Mesothelial cell of epicardium (in vitro differentiated cells): ENCODE measurements around the gene AGRN. TPM values are rescaled to one million over a fixed set of nuclear protein-coding genes. Genes with fewer than 3 reads are reported as not detected.
"Not testable (repeated sequence)": the region's sequence is repeated elsewhere in the genome, so short reads cannot be mapped to it uniquely, and the experiment has no call there.

Experiments
- DNase-seq, 2 experiments: peaks; one replicate each; pipeline ENCODE4 v3.0.0; 2021; ENCODE audit warnings: low spot score in 2 of 2; ENCODE audit not compliant: unreplicated experiment in 2 of 2
- H3K27ac Mint-ChIP-seq: 2 replicates; pipeline ENCODE4 v1.8.0; 2021; ENCODE audit warnings: mixed read lengths
- H3K27me3 Mint-ChIP-seq: 2 replicates; pipeline ENCODE4 v1.8.0; 2021; ENCODE audit warnings: low read depth, mixed read lengths
- H3K36me3 Mint-ChIP-seq: 2 replicates; pipeline ENCODE4 v1.8.0; 2021; ENCODE audit warnings: mixed read lengths
- H3K4me1 Mint-ChIP-seq: 2 replicates; pipeline ENCODE4 v1.8.0; 2021; ENCODE audit warnings: mixed read lengths
- H3K4me3 Mint-ChIP-seq: 2 replicates; pipeline ENCODE4 v1.8.0; 2021; ENCODE audit warnings: mild to moderate bottlenecking, moderate library complexity, mixed read lengths
- H3K9me3 Mint-ChIP-seq: 2 replicates; pipeline ENCODE4 v1.8.0; 2021; ENCODE audit warnings: mixed read lengths
- total RNA-seq: library from RNA; stranded (reverse); gene quantifications from 3 replicates; pipeline ENCODE4 v1.2.1, GENCODE V29; 2021
- TF ChIP-seq, protein P1 (sequence below): fragments of 200-600 bp; sonication (generic); IDR thresholded peaks from one replicate; pipeline ENCODE4 v1.5.0; 2021; ENCODE audit warnings: antibody characterized with exemption; ENCODE audit not compliant: unreplicated experiment

The AGRN gene
- total RNA-seq, 1 donor from 2014 or later: 514 TPM

DNA sequence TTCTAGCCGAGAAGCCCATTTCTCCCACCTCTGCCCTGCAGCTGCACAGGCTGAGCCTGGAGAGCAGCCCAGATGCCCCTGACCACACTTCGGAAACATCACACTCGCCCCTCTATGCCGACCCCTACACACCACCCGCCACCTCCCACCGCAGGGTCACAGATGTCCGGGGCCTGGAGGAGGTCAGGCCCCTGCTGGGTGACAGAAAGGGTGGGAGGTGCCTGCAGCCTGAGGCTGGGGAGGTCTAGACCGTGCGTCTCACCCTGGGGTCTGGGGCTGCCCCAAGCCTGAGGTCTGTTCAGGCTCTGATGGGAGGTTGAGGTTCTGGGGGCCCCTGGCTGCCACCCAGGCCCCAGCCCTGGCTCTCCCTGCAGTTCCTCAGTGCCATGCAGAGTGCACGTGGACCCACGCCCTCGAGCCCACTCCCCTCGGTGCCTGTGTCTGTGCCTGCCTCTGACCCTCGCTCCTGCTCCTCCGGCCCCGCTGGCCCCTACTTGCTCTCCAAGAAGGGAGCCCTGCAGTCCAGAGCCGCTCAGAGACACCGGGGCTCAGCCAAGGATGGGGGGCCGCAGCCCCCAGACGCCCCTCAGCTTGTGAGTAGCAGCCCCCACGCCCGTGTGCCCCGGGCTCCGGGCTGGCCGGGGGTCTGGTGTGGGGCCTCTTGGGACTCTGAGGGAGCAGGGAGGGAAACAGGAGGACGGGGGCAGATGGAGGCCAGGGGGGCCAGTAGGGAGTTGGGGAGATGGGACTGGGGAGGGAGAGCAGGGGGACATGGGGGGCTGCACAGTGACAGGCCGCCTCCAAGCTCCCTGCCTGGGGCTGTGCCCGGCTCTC lies 46.2 kb upstream of the AGRN start:
- H3K4me3 Mint-ChIP-seq: no peak overlapping the region

DNA sequence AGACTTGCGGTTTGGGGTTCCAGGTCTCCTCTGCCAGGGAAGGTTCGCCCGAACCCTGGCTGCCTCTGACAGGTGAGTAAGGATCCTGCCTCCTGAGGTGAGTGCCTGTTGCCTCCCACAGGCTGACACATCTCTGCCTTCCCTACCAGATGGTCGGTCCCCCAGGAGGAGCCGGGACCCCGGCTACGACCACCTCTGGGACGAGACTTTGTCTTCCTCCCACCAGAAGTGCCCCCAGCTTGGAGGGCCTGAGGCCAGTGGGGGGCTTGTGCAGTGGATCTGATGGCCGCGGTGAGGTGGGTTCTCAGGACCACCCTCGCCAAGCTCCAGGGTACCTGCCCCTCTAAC lies 45.7 kb upstream of the AGRN start:
- DNase-seq: no peak
- Mint-ChIP-seq H3K36me3 (peaks cover 6% of the 10 kb centered on the region), H3K27me3 (peaks cover 5% of the 10 kb centered on the region), H3K4me1 (peaks cover 14% of the 10 kb centered on the region), H3K27ac (no peak overlapping the region), H3K4me3 (no peak overlapping the region), H3K9me3 (peaks cover 3% of the 10 kb centered on the region)
- TF ChIP-seq, protein P1, sequence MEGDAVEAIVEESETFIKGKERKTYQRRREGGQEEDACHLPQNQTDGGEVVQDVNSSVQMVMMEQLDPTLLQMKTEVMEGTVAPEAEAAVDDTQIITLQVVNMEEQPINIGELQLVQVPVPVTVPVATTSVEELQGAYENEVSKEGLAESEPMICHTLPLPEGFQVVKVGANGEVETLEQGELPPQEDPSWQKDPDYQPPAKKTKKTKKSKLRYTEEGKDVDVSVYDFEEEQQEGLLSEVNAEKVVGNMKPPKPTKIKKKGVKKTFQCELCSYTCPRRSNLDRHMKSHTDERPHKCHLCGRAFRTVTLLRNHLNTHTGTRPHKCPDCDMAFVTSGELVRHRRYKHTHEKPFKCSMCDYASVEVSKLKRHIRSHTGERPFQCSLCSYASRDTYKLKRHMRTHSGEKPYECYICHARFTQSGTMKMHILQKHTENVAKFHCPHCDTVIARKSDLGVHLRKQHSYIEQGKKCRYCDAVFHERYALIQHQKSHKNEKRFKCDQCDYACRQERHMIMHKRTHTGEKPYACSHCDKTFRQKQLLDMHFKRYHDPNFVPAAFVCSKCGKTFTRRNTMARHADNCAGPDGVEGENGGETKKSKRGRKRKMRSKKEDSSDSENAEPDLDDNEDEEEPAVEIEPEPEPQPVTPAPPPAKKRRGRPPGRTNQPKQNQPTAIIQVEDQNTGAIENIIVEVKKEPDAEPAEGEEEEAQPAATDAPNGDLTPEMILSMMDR: no peak

More for the DNA sequence above, 46.2 kb upstream of the AGRN start:
- Mint-ChIP-seq H3K36me3 (peaks cover 6% of the 10 kb centered on the region), H3K4me1 (peaks cover 14% of the 10 kb centered on the region), H3K27ac (no peak overlapping the region), H3K9me3 (peaks cover 3% of the 10 kb centered on the region), H3K27me3 (peaks cover 11% of the 10 kb centered on the region)
- TF ChIP-seq, protein P1: no peak
- no peak for DNase-seq

DNA sequence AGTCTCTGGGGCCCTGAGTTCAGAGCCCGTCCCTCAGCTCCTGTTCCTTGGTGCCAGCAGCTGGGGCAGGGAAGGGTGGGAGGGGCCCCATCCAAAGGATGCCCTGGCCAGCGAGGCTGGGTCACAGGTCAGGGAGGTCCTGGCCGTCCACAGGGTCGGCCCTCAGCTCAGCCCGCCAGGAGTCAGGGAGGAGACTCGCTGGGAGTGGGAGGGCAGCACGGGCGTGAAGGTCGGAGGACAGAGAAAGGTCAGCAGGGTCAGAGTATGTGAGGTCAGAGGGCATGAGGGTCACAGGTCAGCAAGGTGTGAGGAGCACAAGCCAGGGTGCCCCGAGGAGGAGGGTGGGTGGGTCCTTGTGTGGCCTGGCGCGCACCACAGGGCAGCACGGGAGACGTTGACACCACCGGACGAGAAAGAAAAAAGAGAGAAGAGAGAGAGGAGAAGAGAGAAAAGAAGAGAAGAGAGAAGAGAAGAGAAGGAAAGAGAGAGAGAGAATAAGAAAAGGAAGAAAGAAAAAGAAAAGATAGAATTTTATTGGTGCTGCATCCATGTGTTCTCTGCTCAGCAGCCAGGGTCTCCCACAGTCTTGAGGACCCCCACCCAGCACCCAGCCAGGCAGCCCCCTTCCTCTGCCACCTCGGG lies 45.1 kb upstream of the AGRN start:
- Mint-ChIP-seq H3K4me1 (peaks cover 14% of the 10 kb centered on the region), H3K9me3 (peaks cover 3% of the 10 kb centered on the region), H3K27ac (no peak overlapping the region), H3K36me3 (peaks cover 6% of the 10 kb centered on the region), H3K4me3 (no peak overlapping the region), H3K27me3 (no peaks in the 10 kb centered on the region)
- TF ChIP-seq, protein P1: no peak
- no peak for DNase-seq

- Mint-ChIP-seq H3K27ac (peak overlapping the region; percentile 90), H3K36me3 (peaks cover 6% of the 10 kb centered on the region), H3K9me3 (peaks cover 3% of the 10 kb centered on the region), H3K4me3 (peak overlapping the region; percentile 59), H3K27me3 (no peaks in the 10 kb centered on the region), H3K4me1 (peaks cover 14% of the 10 kb centered on the region)
- DNase-seq: no peak
- TF ChIP-seq, protein P1: no peak
These were observed 44.6 kb upstream of the AGRN start for GRCh38 chr1:975365-975764.

DNA sequence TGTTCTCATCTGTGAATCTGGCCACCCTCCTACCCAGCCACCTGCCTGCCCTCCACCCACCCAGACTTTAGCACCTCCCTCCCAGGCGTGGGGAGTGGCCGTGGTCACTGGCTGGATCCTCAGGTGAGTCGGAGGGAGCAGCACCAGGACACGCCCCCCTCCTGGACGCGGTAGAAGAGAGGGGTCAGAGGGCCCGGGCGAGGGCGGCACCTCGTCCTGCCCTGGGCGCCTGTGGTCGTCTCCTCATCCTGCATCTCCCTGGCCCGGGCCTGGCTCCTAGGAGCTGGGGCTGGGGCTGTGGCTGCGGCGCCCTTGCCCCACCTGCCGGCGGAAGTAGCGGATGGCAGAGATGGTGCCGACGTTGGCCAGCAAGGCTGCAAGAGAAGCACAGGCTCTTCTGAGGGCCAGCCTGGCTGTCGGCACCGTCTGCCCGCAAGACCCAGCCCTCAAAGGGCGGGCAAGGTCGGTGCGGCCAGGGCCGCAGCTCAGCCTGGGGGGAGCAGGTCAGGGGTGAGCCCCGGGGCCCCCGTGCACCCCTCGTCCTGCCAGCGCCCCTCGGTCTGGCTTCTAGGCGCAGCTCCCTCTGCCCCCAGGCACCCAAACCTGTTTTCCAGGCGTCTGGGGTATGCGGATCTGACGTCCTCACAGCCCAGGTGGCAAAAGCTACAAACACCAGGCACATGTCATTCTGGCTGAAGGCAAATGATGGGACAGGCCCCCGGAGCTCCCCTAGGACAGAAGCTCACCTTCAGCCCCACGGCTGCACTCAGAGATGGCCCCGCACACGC lies 43.8 kb upstream of the AGRN start:
- H3K4me1 Mint-ChIP-seq: peaks cover 11% of the 10 kb centered on the region
- H3K36me3 Mint-ChIP-seq: peaks cover 6% of the 10 kb centered on the region
- H3K4me3 Mint-ChIP-seq: peak overlapping the region; percentile 59
- DNase-seq: peak; percentile 63 to 85
- H3K9me3 Mint-ChIP-seq: peaks cover 3% of the 10 kb centered on the region
- no peaks in the 10 kb centered on the region for H3K27me3 Mint-ChIP-seq
- H3K27ac Mint-ChIP-seq: peak overlapping the region; percentile 90
- TF ChIP-seq, protein P1: peak; percentile 69

- not testable (repeated sequence) for H3K27ac Mint-ChIP-seq, H3K27me3 Mint-ChIP-seq, DNase-seq, H3K9me3 Mint-ChIP-seq, H3K4me1 Mint-ChIP-seq, H3K36me3 Mint-ChIP-seq, H3K4me3 Mint-ChIP-seq
These were observed 43.1 kb upstream of the AGRN start for GRCh38 chr1:976791-977190.
